HL-60 (cell line): ENCODE measurements around the gene FANCC.

ENCODE experiments used
- DNase-seq, 2 experiments: peaks; one replicate each; pipeline ENCODE4 v3.0.0-alpha.2; 2010 to 2020; ENCODE audit warnings: low read depth in 1 of 2, low spot score in 1 of 2
- H3K27ac ChIP-seq: fragments of 250-450 bp; sonication (Bioruptor Pico); replicated peaks from 2 replicates; pipeline ENCODE4 v1.5.1; 2020; ENCODE audit warnings: mild to moderate bottlenecking, moderate library complexity
- H3K27me3 ChIP-seq: fragments of 250-450 bp; sonication (Bioruptor Pico); 2 replicates; pipeline ENCODE4 v1.5.1; 2021; ENCODE audit warnings: mild to moderate bottlenecking, moderate library complexity; ENCODE audit not compliant: insufficient read depth, poor library complexity, severe bottlenecking
- H3K4me3 ChIP-seq: replicated peaks from 2 replicates; pipeline ENCODE4 v1.5.1; 2011; ENCODE audit warnings: mild to moderate bottlenecking, control low read depth, low read length; ENCODE audit not compliant: insufficient read depth
- GABPA ChIP-seq: IDR thresholded peaks from 2 replicates; pipeline ENCODE4 v1.6.1; 2012; ENCODE audit warnings: low read depth
- POLR2AphosphoS5 ChIP-seq: IDR thresholded peaks from 2 replicates; pipeline ENCODE4 v1.6.1; 2012; ENCODE audit warnings: low read depth
- SPI1 ChIP-seq: IDR thresholded peaks from 2 replicates; pipeline ENCODE4 v1.6.1; 2012; ENCODE audit warnings: low read depth, mild to moderate bottlenecking, borderline replicate concordance
- TF ChIP-seq, protein P1 (sequence below): IDR thresholded peaks from one replicate; pipeline ENCODE4 v1.5.1; 2011; ENCODE audit warnings: low read length, control low read depth, inconsistent platforms; ENCODE audit not compliant: insufficient read depth
- TF ChIP-seq, protein P2 (sequence below): IDR thresholded peaks from 2 replicates; pipeline ENCODE4 v1.6.1; 2012; ENCODE audit warnings: low read depth; ENCODE audit not compliant: insufficient replicate concordance

Gene FANCC

DNA sequence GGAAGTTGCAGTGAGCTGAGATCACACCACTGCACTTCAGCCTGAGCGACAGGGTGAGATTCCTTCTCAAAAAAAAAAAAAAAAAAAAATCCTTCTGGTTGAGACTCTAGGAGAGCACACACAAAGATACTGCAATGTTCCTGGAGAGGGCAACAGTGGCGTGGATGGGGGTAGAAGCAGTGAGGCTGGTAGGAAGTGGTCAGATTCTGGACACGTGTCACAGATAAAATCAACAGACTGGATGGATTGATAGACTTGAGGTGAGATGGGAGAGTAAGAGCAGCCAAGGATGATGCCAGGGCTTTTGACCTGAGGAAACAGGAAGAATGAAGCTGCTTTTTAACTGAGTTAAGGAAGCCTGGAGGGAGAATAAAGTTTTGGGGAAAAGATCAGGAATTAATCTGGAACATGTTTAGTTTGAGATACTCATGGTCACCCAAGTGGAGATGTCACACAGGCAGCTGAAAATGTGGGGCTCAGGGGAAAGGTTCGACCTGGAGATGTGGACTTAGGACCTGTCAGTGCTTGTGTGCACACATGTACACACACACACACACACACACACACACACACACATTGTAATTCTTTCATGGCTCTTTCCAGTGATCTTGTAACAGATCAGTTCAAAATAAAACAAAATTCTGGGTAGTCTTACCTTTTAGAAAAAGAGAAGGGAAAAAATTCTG is 88.1 kb downstream of the FANCC start:
- DNase-seq = no peak
- TF ChIP-seq, protein P1, sequence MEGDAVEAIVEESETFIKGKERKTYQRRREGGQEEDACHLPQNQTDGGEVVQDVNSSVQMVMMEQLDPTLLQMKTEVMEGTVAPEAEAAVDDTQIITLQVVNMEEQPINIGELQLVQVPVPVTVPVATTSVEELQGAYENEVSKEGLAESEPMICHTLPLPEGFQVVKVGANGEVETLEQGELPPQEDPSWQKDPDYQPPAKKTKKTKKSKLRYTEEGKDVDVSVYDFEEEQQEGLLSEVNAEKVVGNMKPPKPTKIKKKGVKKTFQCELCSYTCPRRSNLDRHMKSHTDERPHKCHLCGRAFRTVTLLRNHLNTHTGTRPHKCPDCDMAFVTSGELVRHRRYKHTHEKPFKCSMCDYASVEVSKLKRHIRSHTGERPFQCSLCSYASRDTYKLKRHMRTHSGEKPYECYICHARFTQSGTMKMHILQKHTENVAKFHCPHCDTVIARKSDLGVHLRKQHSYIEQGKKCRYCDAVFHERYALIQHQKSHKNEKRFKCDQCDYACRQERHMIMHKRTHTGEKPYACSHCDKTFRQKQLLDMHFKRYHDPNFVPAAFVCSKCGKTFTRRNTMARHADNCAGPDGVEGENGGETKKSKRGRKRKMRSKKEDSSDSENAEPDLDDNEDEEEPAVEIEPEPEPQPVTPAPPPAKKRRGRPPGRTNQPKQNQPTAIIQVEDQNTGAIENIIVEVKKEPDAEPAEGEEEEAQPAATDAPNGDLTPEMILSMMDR = no peak
- TF ChIP-seq SPI1 (no peak), GABPA (no peak), POLR2AphosphoS5 (no peak)
- TF ChIP-seq, protein P2, sequence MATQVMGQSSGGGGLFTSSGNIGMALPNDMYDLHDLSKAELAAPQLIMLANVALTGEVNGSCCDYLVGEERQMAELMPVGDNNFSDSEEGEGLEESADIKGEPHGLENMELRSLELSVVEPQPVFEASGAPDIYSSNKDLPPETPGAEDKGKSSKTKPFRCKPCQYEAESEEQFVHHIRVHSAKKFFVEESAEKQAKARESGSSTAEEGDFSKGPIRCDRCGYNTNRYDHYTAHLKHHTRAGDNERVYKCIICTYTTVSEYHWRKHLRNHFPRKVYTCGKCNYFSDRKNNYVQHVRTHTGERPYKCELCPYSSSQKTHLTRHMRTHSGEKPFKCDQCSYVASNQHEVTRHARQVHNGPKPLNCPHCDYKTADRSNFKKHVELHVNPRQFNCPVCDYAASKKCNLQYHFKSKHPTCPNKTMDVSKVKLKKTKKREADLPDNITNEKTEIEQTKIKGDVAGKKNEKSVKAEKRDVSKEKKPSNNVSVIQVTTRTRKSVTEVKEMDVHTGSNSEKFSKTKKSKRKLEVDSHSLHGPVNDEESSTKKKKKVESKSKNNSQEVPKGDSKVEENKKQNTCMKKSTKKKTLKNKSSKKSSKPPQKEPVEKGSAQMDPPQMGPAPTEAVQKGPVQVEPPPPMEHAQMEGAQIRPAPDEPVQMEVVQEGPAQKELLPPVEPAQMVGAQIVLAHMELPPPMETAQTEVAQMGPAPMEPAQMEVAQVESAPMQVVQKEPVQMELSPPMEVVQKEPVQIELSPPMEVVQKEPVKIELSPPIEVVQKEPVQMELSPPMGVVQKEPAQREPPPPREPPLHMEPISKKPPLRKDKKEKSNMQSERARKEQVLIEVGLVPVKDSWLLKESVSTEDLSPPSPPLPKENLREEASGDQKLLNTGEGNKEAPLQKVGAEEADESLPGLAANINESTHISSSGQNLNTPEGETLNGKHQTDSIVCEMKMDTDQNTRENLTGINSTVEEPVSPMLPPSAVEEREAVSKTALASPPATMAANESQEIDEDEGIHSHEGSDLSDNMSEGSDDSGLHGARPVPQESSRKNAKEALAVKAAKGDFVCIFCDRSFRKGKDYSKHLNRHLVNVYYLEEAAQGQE = no peak
- H3K4me3 ChIP-seq = no peak overlapping the region
- no peak overlapping the region for H3K27ac ChIP-seq
- no peaks in the 10 kb centered on the region for H3K27me3 ChIP-seq

DNA sequence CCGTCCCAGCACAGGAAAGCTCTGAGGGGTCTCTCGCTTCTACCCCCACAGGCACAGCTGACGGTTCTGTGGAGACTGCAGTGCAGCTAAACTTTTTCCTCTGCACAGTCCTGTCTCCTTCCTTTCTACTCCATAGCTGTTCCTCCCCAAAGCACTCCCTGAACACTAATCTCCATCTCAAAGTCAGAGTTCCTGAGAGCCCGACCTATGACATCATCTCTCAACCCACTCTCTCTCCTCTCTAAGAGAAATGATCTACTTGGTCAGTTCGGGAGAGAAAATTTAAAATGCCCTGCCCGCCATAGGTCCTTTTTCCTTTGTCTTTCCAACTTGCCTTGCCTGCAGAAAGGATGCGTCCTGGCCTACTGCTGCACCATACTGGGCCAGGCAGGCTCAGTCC is 90.6 kb downstream of the FANCC start:
- TF ChIP-seq POLR2AphosphoS5 = no peak
- no peak for TF ChIP-seq GABPA
- TF ChIP-seq SPI1 = no peak
- TF ChIP-seq, protein P1 = no peak
- TF ChIP-seq, protein P2 = no peak
- Histone ChIP-seq H3K27me3 (no peaks in the 10 kb centered on the region), H3K4me3 (no peak overlapping the region), H3K27ac (no peak overlapping the region)
- DNase-seq = no peak

DNA sequence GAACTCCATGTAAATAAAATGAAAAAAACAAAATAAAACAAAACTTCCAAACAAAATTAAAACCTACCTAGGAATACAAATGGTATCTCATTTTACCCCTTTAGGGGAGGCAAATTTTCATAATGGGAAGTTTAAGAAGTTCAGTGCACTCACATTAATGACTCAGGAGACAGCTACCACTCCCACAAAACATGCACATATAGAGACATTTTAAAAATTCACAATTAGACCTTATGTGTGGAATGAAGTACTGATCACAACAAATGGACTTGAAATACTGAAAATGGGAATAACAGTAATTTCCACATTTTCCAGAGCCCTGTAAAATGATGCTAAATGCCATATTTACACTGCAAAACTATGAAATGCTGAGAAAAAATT is 91.8 kb downstream of the FANCC start:
- H3K27me3 ChIP-seq = no peaks in the 10 kb centered on the region
- no peak overlapping the region for H3K4me3 ChIP-seq
- TF ChIP-seq POLR2AphosphoS5 (no peak), SPI1 (no peak), GABPA (no peak)
- TF ChIP-seq, protein P1 = no peak
- TF ChIP-seq, protein P2 = no peak
- no peak overlapping the region for H3K27ac ChIP-seq
- no peak for DNase-seq
